Femur (tissue), 1 donor: ENCODE measurements around the gene RANBP3.
"Not testable (repeated sequence)": the region's sequence is repeated elsewhere in the genome, so short reads cannot be mapped to it uniquely, and the experiment has no call there.

ENCODE experiments used
- DNase-seq: peaks from one replicate; pipeline ENCODE4 v3.0.0-alpha.2; 2017

The RANBP3 gene

DNA sequence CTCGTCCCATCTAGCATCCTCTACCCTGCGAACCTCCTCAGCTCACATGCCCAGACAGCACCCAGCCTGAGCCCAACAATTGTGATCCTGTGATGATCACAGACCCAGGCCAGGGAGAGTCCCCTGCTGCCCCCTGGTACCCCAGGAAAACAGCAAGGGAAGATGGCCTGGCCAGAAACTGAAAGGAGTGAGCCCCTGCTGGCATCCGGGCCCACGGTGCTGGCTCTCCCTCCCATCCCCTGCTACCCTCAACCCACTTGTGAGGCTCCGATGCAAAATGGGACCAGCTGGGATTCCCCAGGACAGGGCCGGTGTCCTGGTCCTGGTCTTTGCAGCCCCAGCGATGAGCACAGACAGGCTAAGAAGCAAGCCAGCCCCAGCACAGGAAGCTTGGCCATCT is 14.1 kb downstream of the RANBP3 start:
- DNase-seq: no peak

DNA sequence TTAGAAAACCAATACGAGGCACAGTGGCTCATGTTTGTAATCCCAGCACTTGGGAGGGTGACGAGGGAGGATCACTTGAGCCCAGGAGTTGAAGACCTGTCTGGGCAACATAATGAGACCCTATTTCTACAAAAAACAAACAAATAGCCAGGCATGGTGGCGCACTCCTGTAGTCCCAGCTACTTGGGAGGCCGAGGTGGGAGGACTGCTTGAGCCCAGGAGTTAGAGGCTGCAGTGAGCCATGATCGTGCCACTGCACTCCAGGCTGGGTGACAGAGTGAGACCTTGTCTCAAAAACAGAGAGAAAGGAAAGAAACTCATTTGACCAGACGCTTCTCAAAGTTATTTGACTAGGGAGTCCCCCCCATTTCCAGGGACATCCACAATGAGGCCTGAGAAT is 14.7 kb downstream of the RANBP3 start:
- not testable (repeated sequence) for DNase-seq

DNA sequence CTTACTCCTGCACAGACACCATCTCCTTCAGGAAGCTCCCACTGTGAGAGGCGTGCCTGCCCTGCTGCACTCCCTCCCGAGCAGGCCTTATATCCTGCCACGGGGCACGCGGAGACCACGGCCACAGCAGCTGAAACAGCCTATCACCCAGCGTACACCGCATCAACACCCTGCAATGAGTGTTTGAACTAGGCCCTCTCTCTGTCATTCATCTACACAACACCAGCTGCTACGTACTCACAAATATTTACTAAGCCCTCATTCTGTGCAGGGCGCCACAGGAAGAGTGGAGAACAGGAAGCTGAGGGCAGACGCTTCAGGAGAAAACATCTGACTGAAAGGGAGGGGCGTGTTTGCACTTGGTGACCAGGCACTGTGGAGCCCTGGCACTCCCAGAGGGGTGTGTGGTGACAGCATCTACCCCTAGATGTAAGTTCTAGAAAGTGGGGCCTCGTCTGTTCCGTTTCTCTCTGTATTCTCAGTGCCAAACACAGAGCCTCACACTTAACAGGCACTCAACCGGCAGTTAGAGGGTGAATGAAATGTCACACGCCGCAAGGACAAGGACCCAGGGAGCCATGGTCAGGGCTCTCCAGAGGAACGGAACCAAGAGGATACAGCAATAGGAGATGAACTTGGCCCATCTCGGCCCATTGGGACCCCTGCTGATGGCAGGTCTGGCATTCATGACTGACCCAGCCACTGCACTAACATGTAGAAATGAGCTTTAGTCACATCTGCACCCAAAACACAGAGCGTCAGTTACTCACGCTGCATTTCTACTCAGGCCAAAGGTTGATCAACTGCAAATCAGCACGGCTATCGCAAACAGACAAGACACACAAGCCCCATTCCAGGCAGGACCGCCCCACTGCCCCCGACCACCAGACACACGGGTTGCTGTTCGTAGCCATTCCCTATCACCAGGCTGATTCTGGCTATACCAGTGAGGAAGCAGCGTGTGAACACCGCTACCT is 15.7 kb downstream of the RANBP3 start:
- peak; percentile 58 for DNase-seq

DNA sequence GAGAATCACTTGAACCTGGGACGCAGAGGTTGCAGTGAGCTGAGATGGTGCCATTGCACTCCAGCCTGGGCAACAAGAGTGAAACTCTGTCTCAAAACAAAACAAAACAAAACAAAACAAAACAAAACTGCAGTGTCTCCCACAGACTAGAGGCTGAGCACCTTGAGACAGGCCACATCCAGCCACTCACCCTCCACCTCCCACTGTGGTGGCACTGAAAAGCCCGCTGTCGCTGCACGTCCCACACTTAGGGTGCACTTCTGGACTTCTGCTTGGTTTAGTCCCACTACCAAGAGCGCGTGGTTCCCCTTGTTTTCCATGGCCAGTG is 16.3 kb downstream of the RANBP3 start:
- DNase-seq: not testable (repeated sequence)

DNA sequence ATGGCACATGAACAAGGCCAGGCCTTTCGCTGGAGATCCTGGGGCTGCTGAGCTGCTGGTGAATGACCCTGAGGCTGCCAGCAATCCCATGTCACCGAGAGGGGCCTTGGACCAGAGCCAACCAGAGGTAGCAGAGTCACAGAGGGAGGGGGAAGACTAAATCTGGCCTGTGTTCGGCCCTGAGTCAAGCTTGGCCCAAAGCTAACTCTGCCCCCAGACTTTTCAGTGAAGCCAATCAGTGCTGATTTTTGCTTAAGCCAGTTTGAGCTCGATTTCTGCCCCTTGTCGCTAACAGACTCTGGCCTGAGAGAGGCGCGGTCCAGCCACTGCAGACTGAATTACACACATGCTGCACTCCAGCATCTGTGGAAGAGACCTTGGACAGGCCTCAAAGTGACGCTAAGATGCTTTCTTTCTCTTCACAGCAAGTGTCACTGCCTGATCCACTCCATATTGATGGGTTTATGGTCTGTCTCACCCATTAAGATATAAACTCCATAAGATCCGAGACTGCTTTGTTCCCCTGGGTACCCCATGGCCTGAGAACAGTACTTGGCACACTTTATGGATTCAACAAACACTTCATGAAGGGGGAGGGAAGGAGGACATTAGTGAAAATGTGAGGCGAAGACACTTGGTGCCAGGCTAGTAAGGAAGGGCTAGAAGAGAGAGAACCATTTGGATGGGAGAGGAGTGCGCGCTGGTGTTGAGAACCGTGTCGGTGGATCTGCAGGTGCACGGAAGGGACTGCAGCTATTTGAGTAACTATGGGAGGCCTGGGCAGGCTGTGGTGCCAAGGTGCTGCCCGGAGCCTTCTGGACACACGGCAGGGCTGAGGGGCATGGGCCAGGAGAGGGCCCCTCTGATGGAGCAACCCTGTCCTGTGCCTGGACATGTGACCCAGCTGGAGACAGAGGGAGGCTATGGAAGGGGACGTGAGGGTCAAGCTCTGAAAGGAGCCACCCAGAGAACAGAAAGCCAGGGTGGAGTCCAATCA is 17.6 kb downstream of the RANBP3 start:
- DNase-seq: no peak

DNA sequence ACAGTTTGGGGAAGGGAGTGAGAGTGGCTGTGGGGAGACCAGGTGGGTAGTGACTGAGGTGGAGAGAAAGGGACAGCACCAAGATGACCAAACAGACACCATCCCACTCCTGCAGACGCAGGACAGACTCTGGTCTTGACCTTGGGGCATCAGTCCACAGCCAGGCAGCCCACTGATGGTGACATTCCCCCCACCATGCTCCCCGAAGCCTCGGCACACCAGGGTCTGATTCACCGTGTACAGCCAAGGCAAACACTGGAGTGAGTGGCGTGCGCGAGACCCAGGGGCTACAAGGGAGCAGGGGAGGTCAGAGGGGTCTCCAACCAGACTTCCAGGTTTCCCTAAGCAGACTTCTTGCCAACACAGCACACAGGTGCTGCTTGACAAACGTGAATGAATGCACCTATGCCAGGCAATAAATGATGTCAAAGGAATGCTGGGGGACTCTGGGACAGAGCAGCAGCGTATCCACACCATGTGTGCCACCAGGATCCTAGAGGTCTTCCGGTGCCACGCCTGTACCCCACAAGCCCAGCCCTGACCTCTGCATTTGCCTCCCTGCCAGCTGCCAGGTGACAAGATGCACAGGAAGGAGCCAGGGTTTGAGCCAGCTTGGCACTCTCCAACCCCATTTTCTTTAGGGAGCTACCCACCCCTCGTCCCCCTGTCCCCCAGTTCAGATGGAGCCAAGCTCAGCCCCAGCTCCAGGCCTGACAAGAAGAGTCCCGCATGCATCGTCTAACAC is 18.5 kb downstream of the RANBP3 start:
- DNase-seq: no peak

DNA sequence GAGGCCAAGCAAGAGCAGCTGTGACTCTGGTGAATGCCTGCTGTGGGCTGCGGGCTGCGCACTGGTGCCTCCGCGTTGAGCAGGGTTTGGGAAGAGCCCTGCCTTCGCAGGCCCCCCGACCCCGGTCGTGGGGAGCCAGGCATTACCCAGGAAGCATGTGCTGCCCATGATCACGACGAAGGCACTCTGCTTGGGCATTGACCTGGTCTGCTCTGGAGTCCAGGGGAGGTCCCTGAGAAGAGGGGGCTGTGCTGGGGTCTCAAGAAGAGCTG is 19.2 kb downstream of the RANBP3 start:
- DNase-seq: no peak

DNA sequence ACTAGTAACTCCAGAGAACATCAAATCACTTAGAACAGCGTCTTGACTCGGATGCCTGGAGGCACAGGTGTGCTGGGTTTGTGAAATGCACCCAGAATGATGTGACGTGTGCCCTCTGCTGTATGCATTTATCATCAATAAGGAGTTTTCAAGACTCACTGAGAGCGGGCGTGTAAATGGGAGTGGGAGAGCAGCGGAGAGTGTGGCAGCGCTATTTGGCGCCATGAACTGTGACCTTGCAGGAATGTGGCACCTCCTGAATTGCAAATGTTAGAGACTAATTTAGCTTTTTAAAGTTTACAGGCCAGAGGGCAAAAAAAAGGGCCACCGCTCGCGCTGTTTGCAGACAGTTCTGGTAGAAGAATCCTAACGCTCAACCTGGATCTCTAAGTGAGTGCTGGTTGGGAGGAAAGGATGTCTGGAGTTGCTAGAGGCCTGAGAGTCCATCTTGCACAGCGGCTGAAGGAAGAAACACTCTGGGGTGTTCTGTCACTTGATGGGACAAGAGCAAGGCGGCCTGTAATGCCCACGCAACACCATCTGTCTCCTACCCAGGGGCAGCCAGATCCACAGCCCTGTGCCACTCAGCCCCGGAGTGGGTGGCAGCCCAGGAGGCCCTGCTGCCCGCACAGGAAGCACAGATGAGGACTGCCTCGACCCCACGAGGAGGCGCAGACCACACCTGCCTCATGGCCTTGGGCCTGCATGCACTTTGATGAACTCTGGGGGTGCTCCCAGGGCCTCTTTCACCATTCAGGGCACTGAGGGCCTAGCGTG is 19.7 kb downstream of the RANBP3 start:
- no peak for DNase-seq

DNA sequence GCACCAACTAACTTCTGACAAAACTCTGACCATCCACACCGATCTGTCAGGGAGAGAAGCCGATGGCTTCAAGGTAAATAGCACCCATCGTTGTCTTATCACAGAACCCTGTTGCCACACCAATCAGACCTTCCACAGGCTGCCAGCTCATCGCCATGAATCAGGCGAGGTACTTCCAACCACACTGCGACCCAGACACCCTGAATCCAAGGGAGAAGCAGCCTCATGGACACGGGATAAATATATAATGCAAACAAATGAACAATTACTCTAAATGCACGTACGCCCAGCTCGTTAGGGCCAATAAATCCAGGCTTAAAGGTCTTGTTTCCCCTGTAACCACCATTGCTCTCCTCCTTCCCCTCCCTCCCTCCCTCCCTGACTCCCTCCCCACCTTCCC is 20.8 kb downstream of the RANBP3 start:
- DNase-seq: no peak

DNA sequence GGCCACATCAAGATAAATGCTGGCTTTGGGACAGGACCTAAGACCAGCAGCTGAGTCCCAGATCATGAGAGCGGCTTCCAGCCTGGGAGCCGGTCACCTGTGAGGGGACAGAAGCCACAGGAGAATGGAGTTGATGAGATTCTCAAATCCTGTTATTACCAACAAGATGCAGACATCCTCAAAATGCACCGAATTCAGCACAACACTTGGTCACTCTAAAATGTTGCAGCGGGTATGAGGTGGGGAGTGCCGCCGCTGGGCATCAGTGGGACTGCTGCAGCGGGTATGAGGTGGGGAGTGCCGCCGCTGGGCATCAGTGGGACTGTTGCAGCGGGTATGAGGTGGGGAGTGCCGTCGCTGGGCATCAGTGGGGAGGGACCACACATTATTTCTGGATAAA is 21.2 kb downstream of the RANBP3 start:
- DNase-seq: no peak

DNA sequence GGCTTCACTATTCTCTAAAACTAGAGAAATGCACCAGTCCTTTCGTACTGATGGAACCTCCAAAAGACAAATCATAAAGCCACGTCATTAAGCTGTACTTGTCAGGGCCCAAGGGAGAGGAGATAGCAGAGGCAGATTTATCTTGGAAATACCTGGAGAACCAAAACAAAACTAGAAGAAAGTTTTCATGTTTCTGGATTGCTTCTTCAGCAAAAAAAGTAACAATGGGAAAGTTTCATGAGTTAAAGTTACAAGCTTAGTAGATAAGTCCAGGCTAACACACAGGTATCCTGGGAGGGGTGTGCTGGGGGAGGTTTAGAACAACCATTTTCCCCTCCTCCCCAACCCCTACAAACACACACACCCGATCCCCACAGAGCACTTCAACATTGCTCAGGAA is 21.6 kb downstream of the RANBP3 start:
- no peak for DNase-seq

DNA sequence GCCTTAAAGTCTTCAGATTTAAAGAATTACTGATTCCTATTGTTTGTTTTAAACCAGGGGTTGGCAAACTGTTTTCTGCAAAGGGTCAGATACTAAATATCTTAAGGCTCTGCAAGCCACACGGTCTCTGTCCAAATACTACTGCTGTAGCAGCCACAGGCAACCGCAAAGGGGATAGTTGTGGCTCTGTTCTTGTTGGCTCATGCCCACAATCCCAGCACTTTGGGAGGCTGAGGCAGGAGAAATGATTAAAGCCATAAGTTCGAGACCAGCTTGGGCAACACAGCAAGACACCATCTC is 22.4 kb downstream of the RANBP3 start:
- DNase-seq: no peak

DNA sequence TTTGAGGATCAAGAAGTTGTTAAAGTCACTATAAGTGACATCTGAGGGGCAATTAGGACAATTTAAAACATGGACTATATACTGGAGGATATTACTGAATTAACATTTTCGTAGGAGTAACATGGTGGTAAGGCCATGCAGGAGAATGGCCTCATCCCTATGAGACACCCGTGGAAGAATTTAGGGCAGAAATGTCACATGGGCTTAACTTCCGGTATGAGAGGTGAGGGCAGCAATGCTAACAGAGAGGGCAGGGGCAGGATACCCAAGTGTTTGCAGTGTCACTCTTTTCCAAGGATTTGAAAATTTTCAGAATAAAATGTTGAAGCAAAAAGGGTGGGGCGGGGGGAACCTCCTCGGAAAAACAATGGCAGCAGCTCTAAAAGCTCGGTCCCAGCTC is 23.6 kb downstream of the RANBP3 start:
- no peak for DNase-seq

DNA sequence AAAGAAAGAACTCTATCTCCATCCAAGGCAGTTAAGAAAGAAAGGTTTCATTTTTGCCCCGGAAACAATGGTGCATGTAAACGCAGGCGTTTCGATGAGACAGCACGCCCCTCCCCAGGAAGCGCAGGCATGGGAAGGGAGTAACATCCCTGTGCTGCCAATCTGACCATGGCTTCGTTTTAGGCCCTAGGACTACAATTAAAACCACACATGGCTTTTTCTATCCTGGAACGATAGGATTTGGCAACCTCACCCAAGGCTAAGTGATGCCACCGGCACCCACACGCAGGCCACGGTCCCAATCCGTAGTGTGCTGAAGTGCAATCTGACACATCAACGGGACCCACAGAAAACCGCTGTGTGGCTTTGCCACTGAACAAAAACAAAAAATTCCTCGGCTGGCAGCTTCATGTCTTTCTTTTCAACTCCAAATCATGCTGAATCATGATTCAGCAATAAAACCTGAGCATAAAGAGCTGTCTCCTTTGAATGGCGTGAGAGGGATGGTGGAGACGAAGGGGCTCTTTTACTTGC is 24.2 kb downstream of the RANBP3 start:
- DNase-seq: no peak

DNA sequence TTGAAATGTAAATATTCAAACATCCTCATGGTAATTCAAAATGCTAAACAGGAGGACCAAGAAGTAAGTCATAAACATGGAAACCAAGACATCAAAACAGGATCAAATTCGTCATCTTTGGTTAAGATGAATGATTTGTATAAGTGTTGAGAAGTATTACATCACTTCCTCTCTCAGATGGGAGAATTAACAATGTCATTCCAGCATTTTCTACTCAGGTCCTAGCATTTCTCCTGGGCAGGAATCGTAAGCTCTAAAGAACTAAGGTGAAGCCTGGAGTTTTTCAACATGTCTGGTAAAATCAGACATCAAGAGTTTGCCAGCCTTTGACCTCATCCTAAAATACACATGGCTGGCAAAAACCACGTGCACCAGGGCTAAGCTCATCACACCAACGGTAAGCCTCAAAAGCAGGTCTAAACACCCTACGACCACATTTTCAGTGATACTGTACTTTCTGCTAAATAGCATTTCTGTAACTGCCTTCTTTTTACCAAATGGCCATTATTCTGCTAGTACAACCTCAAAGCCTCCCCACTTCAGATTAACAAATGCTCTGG is 24.8 kb downstream of the RANBP3 start:
- DNase-seq: no peak

DNA sequence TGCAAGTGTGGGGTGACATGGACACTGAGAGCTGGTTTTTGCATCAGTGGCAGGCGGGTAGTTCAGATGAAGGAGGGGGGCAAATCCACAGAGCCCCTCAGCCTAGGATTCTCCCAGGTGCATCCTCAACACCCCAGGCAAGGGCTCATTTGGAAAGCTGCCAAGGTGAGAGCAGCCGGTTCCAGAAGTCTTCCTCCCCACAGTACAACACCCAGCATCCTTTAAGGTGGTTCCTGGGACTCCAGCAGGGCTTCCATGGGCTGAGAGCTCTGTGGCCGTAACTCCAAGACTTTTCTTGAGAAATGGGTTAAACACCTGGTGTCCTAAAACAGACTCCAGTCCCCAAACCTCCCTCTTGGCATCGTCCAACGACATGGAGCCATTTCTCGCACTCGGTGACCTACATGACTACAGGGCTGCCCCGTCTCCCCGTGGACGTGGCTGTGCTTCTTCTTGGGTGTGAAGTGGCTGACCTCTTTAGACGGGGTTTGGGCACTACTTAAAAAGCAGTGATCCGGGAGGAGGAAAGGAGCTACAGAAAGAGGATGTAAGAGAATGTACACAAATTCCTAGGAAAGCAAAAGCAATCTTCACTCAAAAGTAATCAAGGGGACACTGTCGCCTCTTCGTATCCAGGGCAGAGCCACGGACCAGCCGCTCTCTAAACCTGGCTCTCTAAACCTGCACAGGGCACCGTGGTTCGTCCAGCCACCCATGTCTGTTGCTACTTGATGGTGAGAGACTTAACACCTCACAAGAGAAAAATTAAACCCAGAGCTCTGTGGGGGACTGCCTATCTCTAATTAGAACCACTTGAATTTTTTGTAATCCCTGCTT is 25.5 kb downstream of the RANBP3 start:
- DNase-seq: no peak

DNA sequence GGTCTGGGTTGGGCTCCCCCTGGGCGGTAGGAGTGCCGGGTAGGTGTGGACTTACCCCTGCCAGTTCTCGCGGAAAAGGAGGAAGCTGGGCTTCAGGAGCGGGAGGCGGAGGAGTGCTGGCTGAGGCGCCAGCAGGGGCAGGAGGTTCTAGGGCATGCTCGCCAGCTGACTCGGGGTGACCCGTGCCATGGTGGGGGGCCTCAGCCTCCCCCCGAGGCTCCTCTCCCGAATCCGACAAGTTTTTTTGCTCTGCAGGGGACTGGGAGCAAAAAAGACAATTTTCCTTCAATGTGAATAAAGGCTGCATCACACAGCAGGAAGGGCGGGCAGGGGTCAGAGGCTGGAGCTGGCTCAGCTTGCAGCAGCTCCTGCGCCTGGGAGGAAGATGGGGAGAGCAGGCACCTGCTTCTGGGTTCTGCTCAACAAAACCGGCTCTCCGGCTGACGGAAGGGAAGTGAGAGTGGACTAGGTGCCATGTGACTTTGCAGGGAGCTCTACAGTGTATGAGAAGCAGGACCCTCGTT is 26.5 kb downstream of the RANBP3 start:
- DNase-seq: no peak

DNA sequence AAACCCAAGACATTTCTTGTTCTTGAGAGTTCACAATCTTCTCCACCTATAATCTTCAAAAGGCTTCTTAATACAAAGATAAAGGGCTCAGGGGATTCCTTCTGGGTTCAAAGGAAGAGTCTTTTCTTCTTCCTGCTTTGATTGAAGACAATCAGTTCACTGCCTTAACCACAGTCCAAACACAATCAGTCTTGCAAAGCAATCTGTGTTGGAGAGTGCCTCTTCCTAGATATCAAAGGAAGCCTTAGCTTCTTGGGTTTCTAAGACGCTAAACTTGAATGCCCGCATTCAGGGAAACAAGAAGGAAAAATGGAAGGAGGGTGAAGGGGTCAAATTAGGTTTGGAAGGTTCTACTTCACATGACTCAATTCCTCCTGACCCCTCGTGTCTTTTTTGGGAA is 27.2 kb downstream of the RANBP3 start:
- no peak for DNase-seq

DNA sequence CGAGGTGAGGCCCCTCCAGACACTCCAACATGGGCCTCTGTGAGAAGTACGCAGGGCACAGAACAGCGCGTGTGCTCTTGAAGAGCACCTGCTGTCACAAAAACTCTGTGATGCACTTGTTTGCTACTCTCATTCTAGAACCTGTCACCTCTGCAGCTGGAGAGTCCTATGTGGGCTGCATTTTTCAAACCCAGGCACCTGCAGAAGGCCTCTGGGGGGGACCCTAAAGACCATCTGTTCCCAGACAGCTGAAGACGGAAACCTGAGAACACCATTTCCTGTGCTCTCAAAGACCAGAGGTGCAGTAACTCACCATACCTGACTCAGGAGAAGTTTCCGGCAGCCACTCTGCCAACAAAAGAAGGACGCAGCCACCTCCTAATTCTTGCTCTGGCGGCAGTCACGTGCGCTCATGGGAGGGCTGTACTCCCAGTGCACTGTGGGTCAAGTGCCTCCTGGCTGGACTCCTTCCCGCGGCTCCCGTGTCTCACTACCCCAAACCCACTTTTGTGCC is 28.1 kb downstream of the RANBP3 start:
- DNase-seq: no peak

DNA sequence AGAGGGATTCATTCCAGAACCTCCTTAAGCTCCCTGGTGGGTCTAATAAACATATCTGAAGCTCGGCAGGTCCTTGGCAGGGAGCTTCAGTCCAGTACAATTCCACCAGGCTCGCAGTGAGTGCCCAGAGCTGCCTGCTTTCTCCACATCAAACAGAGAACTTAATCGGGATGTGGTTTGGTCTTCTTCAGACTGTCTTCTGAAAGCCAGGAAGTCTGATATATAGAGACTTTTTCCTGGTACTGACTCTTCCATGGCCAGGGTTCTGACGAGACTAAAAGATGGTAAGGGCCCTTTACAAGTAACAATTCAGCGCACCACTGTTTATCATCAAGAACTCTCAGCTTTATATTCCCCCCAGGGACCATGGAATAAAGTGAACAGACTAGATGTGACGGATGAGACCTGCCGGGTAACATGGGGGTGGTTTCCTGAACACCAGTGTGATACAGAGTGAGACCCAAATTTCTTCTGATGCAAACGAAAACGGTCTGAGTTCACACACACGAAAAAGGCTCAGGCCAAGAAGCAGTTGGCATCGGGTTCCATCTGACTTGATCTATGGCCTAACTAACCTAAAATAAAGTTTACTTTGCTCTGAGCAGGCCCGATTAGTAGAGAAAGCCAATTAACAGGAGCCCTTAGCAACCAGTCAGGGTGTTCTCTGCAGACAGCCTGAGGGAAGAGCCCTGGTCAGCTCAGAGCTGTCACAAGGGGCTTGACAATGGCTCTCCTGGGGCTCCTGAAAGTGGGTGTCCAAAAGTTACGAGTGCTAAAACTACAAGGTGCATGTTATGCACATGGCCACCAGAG is 29.0 kb downstream of the RANBP3 start:
- DNase-seq: no peak
